GM12878 (cell line): ENCODE results near the gene NACC1. TPM values are rescaled to one million over a fixed set of nuclear protein-coding genes. Genes with fewer than 3 reads are reported as not detected.

Experiments used
- ATAC-seq: fragments of 200-7000 bp; cut with Tn5 transposase; 3 replicates; pipeline ENCODE4 v1.9.1; 2020; ENCODE audit warnings: mild to moderate bottlenecking, moderate library complexity
- BruUV-seq: library from RNA; stranded (reverse); fragments of 400-500 nt; replicated peaks from 2 replicates; lab custom pipeline; 2021; lab: Mats Ljungman, UMichigan
- CTCF ChIA-PET: fragments of 300-600 bp; sonication (Branson Sonifier 250); formaldehyde crosslinking; extraction: SDS; loops from one replicate; lab custom pipeline; 2021; ENCODE audit warnings: inconsistent platforms; lab: Yijun Ruan, JAX
- POLR2A ChIA-PET: fragments of 350-600 bp; formaldehyde crosslinking; extraction: SDS; loops from one replicate; lab custom pipeline; 2021; ENCODE audit warnings: inconsistent platforms; lab: Charles Lee
- RAD21 ChIA-PET: fragments of 300-600 bp; sonication (Branson Sonifier 250); formaldehyde crosslinking; loops from one replicate; lab custom pipeline; 2023; ENCODE audit warnings: antibody characterized with exemption; ENCODE audit not compliant: unreplicated experiment; lab: Charles Lee
- SMC1A ChIA-PET: fragments of 300-600 bp; sonication (Branson Sonifier 250); formaldehyde crosslinking; loops from one replicate; lab custom pipeline; 2023; ENCODE audit not compliant: unreplicated experiment, uncharacterized antibody; lab: Charles Lee
- DNase-seq: peaks from one replicate; pipeline ENCODE4 v3.0.0-alpha.2; 2011; ENCODE audit warnings: low read depth, low spot score
- FAIRE-seq: peaks from 3 replicates; lab custom pipeline; 2011; peaks lifted over from hg19 to GRCh38; lab: Jason Lieb, UNC
- H2AFZ ChIP-seq: 2 replicates; pipeline ENCODE4 v1.6.0; 2011; ENCODE audit warnings: low read depth, low read length, control low read depth; ENCODE audit not compliant: control insufficient read depth
- H3K27ac ChIP-seq: 2 replicates; pipeline ENCODE4 v1.5.1; 2011; ENCODE audit warnings: control low read depth; ENCODE audit not compliant: control insufficient read depth, insufficient read depth
- H3K27me3 ChIP-seq, 2 experiments: replicated peaks in 1 of 2; 2 replicates each; pipeline versions ENCODE4 v1.6.0 to v1.6.1; 2011; ENCODE audit warnings: low read length in 1 of 2; ENCODE audit not compliant: control insufficient read depth in 2 of 2, insufficient read depth in 2 of 2
- H3K36me3 ChIP-seq, 2 experiments: 2 replicates each; pipeline ENCODE4 v1.5.1; 2011; ENCODE audit warnings: low read length in 1 of 2; ENCODE audit not compliant: control insufficient read depth in 2 of 2, insufficient read depth in 2 of 2
- H3K4me1 ChIP-seq: 2 replicates; pipeline ENCODE4 v1.6.1; 2011; ENCODE audit warnings: mild to moderate bottlenecking, low read length, moderate library complexity, mixed read lengths; ENCODE audit not compliant: control insufficient read depth, insufficient read depth
- H3K4me2 ChIP-seq: 2 replicates; pipeline ENCODE4 v1.6.0; 2011; ENCODE audit warnings: control low read depth; ENCODE audit not compliant: control insufficient read depth, insufficient read depth
- H3K4me3 ChIP-seq: fragments of 200-600 bp; sonication (generic); 2 replicates; pipeline ENCODE4 v1.5.1; 2016
- H3K79me2 ChIP-seq: 2 replicates; pipeline ENCODE4 v1.6.0; 2011; ENCODE audit warnings: low read length; ENCODE audit not compliant: control insufficient read depth, insufficient read depth
- H3K9ac ChIP-seq: 2 replicates; pipeline ENCODE4 v1.8.0; 2011; ENCODE audit warnings: low read length, control low read depth, mixed read lengths; ENCODE audit not compliant: control insufficient read depth, insufficient read depth
- H3K9me3 ChIP-seq: replicated peaks from 3 replicates; pipeline ENCODE4 v1.5.1; 2011; ENCODE audit warnings: mild to moderate bottlenecking, low read length; ENCODE audit not compliant: control insufficient read depth, insufficient read depth
- H4K20me1 ChIP-seq: 2 replicates; pipeline ENCODE4 v1.6.0; 2011; ENCODE audit not compliant: control insufficient read depth, insufficient read depth
- ASH2L ChIP-seq: fragments of 300-600, 200-600 bp; sonication (generic); IDR thresholded peaks from 2 replicates; pipeline ENCODE4 v1.6.1; 2017; ENCODE audit warnings: low read depth, mild to moderate bottlenecking, borderline replicate concordance
- BHLHE40 ChIP-seq, 2 experiments: fragments of 450-650 bp in 1 of 2; IDR thresholded peaks; 2 replicates each; pipeline ENCODE4 v1.6.1; 2011 to 2017; ENCODE audit warnings: low read depth in 2 of 2, borderline replicate concordance in 1 of 2, improper control_type of control experiment in 1 of 2, low read length in 1 of 2, mild to moderate bottlenecking in 1 of 2
- BRCA1 ChIP-seq: IDR thresholded peaks from 2 replicates; pipeline ENCODE4 v1.6.1; 2011; ENCODE audit warnings: low read depth, low read length, improper control_type of control experiment
- IKZF1 ChIP-seq: fragments of 450-650 bp; conservative IDR thresholded peaks from 2 replicates; pipeline ENCODE4 v1.6.1; 2017; ENCODE audit warnings: antibody characterized with exemption, mild to moderate bottlenecking
- IRF4 ChIP-seq: IDR thresholded peaks from 2 replicates; pipeline ENCODE4 v1.6.1; 2011; ENCODE audit warnings: low read depth, low read length
- MTA3 ChIP-seq: IDR thresholded peaks from 2 replicates; pipeline ENCODE4 v1.6.1; 2012; ENCODE audit warnings: low read length, inconsistent platforms, borderline replicate concordance
- NBN ChIP-seq: fragments of 450-650 bp; IDR thresholded peaks from 2 replicates; pipeline ENCODE4 v1.6.1; 2016
- PAX5 ChIP-seq: IDR thresholded peaks from 2 replicates; pipeline ENCODE4 v1.6.1; 2011; ENCODE audit warnings: low read depth, low read length, borderline replicate concordance
- RAD51 ChIP-seq: fragments of 450-650 bp; IDR thresholded peaks from 2 replicates; pipeline ENCODE4 v1.6.1; 2016; ENCODE audit warnings: moderate library complexity, mild to moderate bottlenecking, inconsistent platforms
- SMC3 ChIP-seq: IDR thresholded peaks from 2 replicates; pipeline ENCODE4 v1.6.1; 2011; ENCODE audit warnings: low read length, improper control_type of control experiment, borderline replicate concordance
- WGBS: methylation state at CpG from one replicate; pipeline ENCODE4 v1.1.6; 2016; ENCODE audit warnings: low lambda C conversion rate; ENCODE audit not compliant: insufficient replicate concordance, insufficient coverage; ENCODE audit errors: missing lambda C conversion rate; 5-methylcytosine and 5-hydroxymethylcytosine counted together
- in situ Hi-C: fragments of 300-500 bp; cut with MboI; formaldehyde crosslinking; loops from 9 replicates; pipeline ENCODE4 v1.14.3; 2018; ENCODE audit warnings: mixed read lengths
- intact Hi-C: fragments of 100-400 bp; cut with micrococcal nuclease; formaldehyde crosslinking; loops from one replicate; pipeline ENCODE4 v1.14.2; 2022; ENCODE audit not compliant: unreplicated experiment
- polyA plus RNA-seq, 11 experiments: library from polyadenylated mRNA; depleted of rRNA in 4 of 11; unstranded in 6 of 11; stranded (reverse) in 5 of 11; fragments of >200 nt; fragmentation: Nextera tagmentation in 4 of 11; fragmentation: Illumina TruSeq in 1 of 11; extraction: Ambion mirVana in 4 of 11; extraction: Trizol in 1 of 11; gene quantifications; 1 replicate in 1 of 11; 2 replicates in 10 of 11; pipeline versions ENCODE4 v1.2.1 to v1.2.3, GENCODE V29; 2011 to 2016; ENCODE audit warnings: inconsistent platforms in 2 of 11, missing spikeins in 2 of 11, low read depth in 1 of 11
- total RNA-seq, 4 experiments: library from RNA; depleted of rRNA in 3 of 4; stranded (reverse); fragments of >200 nt in 3 of 4; fragmentation: Illumina TruSeq in 1 of 4; extraction: Trizol in 1 of 4; gene quantifications; 2 replicates each; pipeline versions ENCODE4 v1.2.1 to v1.2.3, GENCODE V29; 2013 to 2021
- TF ChIP-seq, protein P1 (sequence below): IDR thresholded peaks from 2 replicates; pipeline ENCODE4 v1.6.1; 2011; ENCODE audit warnings: borderline replicate concordance, low read depth, mild to moderate bottlenecking, moderate library complexity, mixed read lengths, low read length; ENCODE audit not compliant: insufficient read depth; ENCODE audit errors: extremely low read length
- TF ChIP-seq, protein P2 (sequence below): IDR thresholded peaks from 2 replicates; pipeline ENCODE4 v1.6.1; 2011; ENCODE audit warnings: mild to moderate bottlenecking, low read depth, low read length, moderate library complexity; ENCODE audit not compliant: insufficient replicate concordance

NACC1 gene
- total and polyA plus RNA-seq, 10 of the 15 experiments (the other 5 are each of a cell fraction or from before 2014, with no cell fraction given) = 0.18 to 120 (median 19.2) TPM

DNA sequence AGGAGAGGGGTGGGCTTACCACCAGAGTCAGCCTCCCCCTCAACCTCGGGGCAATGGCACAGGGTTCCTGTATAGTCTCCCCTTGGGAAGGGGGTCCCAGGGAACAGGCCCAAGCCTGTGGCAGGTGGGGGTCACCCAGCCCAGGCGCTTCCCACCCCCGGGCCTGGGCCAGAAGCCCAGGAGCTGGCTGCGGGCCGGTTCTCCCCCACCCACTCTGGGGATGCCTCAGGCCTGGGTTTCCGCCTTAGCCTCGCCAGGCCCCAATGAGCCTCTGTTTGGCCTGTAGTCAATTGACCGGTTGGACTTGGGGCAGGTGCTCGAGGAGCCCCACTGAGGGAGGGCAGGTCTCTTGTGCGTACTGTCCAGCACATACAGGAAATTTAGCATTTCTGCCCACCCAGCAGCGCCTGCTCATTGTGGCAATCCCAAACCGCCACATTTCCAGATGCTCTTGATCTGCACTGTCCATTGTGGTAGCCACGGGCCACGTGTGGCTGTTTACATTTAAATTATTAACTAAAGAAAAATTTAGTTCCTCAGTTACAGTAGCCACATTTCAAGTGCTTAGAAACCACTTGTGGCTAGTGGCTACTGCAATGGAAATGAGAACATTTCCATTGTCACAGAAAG is 25.3 kb upstream of the NACC1 start:
- no peak overlapping the region for H3K9ac ChIP-seq
- H3K4me1 ChIP-seq = peaks cover 17% of the 10 kb centered on the region
- in situ Hi-C loops (loop anchor here (5.0 to 10.0 kb wide), 2 partner anchors 115 to 208 kb away; partner anchors contain the start of genes DNASE2 and KLF1), intact Hi-C loops (loop anchor here (2.0 to 10.0 kb wide), 2 partner anchors 58 to 114 kb away; no protein-coding TSS in a partner anchor)
- no peaks in the 10 kb centered on the region for H3K36me3 ChIP-seq
- no peaks in the 10 kb centered on the region for H3K9me3 ChIP-seq
- DNase-seq = no peak
- TF ChIP-seq BRCA1 (no peak), BHLHE40 (IDR thresholded peaks at IDR 0.05; ENCODE audit: borderline replicate concordance in 1 of 2, low read depth in 2 of 2, low read length in 1 of 2) (peak in 1 of 2 experiments; percentile 22; a peak in 1 of 4 replicates), IKZF1 (no peak), IRF4 (no peak), PAX5 (no peak), RAD51 (peak; percentile 38; the same call in 1 of the 2 replicates), NBN (no peak), SMC3 (no peak), MTA3 (no peak), ASH2L (no peak)
- TF ChIP-seq, protein P1, sequence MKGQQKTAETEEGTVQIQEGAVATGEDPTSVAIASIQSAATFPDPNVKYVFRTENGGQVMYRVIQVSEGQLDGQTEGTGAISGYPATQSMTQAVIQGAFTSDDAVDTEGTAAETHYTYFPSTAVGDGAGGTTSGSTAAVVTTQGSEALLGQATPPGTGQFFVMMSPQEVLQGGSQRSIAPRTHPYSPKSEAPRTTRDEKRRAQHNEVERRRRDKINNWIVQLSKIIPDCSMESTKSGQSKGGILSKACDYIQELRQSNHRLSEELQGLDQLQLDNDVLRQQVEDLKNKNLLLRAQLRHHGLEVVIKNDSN = no peak
- TF ChIP-seq, protein P2, sequence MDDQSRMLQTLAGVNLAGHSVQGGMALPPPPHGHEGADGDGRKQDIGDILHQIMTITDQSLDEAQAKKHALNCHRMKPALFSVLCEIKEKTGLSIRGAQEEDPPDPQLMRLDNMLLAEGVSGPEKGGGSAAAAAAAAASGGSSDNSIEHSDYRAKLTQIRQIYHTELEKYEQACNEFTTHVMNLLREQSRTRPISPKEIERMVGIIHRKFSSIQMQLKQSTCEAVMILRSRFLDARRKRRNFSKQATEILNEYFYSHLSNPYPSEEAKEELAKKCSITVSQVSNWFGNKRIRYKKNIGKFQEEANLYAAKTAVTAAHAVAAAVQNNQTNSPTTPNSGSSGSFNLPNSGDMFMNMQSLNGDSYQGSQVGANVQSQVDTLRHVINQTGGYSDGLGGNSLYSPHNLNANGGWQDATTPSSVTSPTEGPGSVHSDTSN = no peak
- H3K79me2 ChIP-seq = no peaks in the 10 kb centered on the region
- H3K27me3 ChIP-seq = peaks cover 0 to 5% of the 10 kb centered on the region in 2 experiments; a peak in 2 of 4 replicates
- no peak for FAIRE-seq
- ChIA-PET CTCF (interaction anchor here (0.7 to 8.0 kb wide), 9 partner anchors 12 to 202 kb away, joined by 4 to 145 read pairs (median 13); partner anchors contain the start of gene GCDH), RAD21 (interaction anchor here (4.5 to 5.3 kb wide), 2 partner anchors 32 to 115 kb away, joined by 41 to 81 read pairs; no protein-coding TSS in a partner anchor), SMC1A (interaction anchor here (0.9 to 4.3 kb wide), 4 partner anchors 19 to 128 kb away, joined by 3 to 48 read pairs (median 14); no protein-coding TSS in a partner anchor), POLR2A (interaction anchor here (0.5 kb wide), 1 partner anchor 69 kb away, joined by 4 read pairs; no protein-coding TSS in a partner anchor)
- WGBS = 38% methylated on average over 14 of the region's 14 CpGs
- H3K4me3 ChIP-seq = no peak overlapping the region
- ATAC-seq = no peak
- BruUV-seq = no TSS peak
- H2AFZ ChIP-seq = no peak overlapping the region
- no peaks in the 10 kb centered on the region for H4K20me1 ChIP-seq
- H3K27ac ChIP-seq = no peak overlapping the region
- H3K4me2 ChIP-seq = no peak overlapping the region
